CD4-positive, alpha-beta T cell treated with Interleukin-17A for 1 hour (primary cell): ENCODE data around the gene FAM177A1.
A peak's percentile ranks its signal among the peaks of the same experiment; 100 is the strongest.
"Not testable (repeated sequence)": the region's sequence is repeated elsewhere in the genome, so short reads cannot be mapped to it uniquely, and the experiment has no call there.

Experiments
- DNase-seq: peaks from one replicate; pipeline ENCODE4 v3.0.0-alpha.2; 2020

The FAM177A1 gene

DNA sequence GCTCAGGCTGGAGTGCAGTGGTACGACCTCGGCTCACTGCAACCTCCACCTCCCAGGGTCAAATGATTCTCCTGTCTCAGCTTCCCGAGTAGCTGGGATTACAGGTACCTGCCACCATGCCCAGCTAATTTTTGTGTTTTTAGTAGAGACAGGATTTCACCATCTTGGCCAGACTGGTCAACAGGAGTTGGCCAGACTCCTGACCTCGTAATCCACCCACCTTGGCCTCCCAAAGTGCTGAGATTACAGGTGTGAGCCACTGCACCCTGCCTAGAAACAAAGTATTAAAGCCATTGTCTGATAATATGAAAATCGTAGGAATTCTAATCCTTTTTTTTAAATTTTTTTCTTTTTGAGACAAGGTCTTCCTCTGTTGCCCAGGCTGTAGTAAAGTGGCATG lies 19.7 kb downstream of the FAM177A1 start:
- DNase-seq, result not testable (repeated sequence)

- no peak for DNase-seq
Observed at GRCh38 chr14:35068238-35069012, 22.4 kb downstream of the FAM177A1 start.

- no peak for DNase-seq
Observed at GRCh38 chr14:35072226-35072625, 26.2 kb downstream of the FAM177A1 start.

DNA sequence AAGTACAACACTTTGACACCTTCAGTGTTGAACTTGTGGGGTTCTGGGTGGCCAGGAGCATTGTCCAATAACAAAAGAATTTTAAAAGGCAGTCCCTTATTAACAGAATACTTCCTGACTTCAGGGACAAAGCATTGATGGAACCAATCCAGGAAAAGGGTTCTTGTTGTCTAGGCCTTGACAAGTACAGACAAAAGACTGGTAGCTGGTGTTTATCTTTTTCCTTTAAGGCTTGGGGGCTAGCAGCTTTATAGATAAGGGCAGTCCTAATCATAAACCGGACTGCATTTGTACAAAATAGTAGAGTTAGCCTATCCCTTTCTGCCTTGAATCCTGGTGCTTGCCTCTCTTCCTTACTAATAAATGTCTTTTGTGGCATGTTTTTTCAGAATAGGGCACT lies 27.4 kb downstream of the FAM177A1 start:
- DNase-seq, result no peak

- DNase-seq, result no peak
Observed at GRCh38 chr14:35078082-35078481, 32.0 kb downstream of the FAM177A1 start.

- no peak for DNase-seq
Observed at GRCh38 chr14:35079742-35080141, 33.7 kb downstream of the FAM177A1 start.

GRCh38 chr14:35083530-35084150 lies 37.6 kb downstream of the FAM177A1 start:
- no peak for DNase-seq

- no peak for DNase-seq
Observed at GRCh38 chr14:35085441-35085840, 39.4 kb downstream of the FAM177A1 start.

- no peak for DNase-seq
Observed at GRCh38 chr14:35088514-35088913, 42.4 kb downstream of the FAM177A1 start.

DNA sequence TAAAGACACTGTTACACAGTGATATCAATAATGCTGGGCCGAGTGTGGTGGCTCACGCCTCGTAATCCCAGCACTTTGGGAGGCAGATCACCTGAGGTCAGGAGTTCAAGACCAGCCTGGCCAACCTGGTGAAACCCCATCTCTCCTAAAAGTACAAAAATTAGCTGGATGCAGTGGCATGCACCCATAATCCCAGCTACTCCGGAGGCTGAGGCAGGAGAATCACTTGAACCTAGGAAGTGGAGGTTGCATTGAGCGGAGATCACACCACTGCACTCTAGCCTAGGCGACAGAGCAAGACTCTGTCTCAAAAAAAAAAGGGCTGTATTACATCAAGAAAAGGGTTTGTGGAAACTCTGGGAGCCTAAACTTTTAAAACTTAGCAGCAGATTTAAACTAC lies 48.6 kb downstream of the FAM177A1 start:
- DNase-seq, result not testable (repeated sequence)

GRCh38 chr14:35107866-35108265 lies 61.8 kb downstream of the FAM177A1 start:
- no peak for DNase-seq

DNA sequence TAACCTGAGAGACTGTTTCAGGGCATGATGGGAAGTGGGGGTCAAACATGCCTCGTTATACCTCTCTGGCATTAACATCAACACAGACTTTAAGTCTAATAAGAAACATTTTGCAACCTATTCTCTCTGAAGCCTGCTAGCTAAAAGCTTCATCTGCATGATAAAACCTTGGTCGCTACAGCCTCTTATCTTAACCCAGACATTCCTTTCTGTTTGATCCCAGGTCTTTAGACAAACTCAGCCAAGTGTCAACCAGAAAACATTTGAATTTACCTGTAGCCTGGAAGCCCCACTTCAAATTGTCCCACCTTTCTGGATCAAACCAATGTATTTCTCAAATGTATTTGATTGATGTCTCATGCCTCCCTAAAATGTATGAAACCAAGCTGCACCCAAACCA lies 66.6 kb downstream of the FAM177A1 start:
- no peak for DNase-seq

- no peak for DNase-seq
Observed at GRCh38 chr14:35113308-35113950, 67.4 kb downstream of the FAM177A1 start.

GRCh38 chr14:35114036-35114435 lies 68.0 kb downstream of the FAM177A1 start:
- no peak for DNase-seq

DNA sequence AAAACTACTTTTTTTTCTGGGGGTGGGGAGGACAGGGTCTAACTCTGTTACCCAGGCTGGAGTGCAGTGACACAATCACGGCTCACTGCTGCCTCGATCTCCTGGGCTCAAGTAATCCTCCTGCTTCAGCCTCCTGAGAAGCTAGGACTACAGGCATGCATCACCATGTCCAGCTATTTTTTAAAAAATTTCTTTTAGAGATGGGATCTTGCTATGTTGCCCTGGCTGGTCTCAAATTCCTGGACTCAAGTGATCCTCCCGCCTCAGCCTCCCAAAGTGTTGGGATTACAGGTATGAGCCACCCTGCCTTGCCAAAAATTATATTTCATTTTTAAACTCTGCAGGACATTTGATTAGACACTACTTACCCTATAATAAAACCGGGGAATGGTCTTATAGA lies 70.2 kb downstream of the FAM177A1 start:
- no peak for DNase-seq

- no peak for DNase-seq
Observed at GRCh38 chr14:35117112-35117511, 71.0 kb downstream of the FAM177A1 start.

GRCh38 chr14:35121026-35121886 lies 75.2 kb downstream of the FAM177A1 start:
- peak; percentile 12 for DNase-seq

GRCh38 chr14:35121887-35122695 lies 76.0 kb downstream of the FAM177A1 start, which contains the start of the genes PPP2R3C and PRORP:
TSS of gene PPP2R3C (minus strand) at chr14:35121990. CDS start at chr14:35121959, 31 bp downstream.
TSS of gene PRORP (plus strand) at chr14:35122552. CDS start at chr14:35123246, 694 bp downstream.
- peak; percentile 95 for DNase-seq

- peak; percentile 36 for DNase-seq
Observed at GRCh38 chr14:35122696-35123387, 76.8 kb downstream of the FAM177A1 start.

GRCh38 chr14:35123388-35123703 lies 77.3 kb downstream of the FAM177A1 start:
- DNase-seq, result no peak

- DNase-seq, result no peak
Observed at GRCh38 chr14:35124127-35124526, 78.1 kb downstream of the FAM177A1 start.
